Vein endothelial cell (primary cell): ENCODE results near the gene RBMX. TPM values are rescaled to one million over a fixed set of nuclear protein-coding genes. Genes with fewer than 3 reads are reported as not detected.

Source experiments
- small RNA-seq: library from RNA; depleted of rRNA; stranded (forward); fragments of <200 nt; gene quantifications from one replicate; pipeline ENCODE3, GENCODE V24; 2012
- total RNA-seq: library from RNA; depleted of rRNA; stranded (reverse); fragments of >200 nt; gene quantifications from 2 replicates; pipeline ENCODE4 v1.2.3, GENCODE V29; 2012

Gene RBMX
- 280 and 315 TPM in 2 replicates for total RNA-seq

DNA sequence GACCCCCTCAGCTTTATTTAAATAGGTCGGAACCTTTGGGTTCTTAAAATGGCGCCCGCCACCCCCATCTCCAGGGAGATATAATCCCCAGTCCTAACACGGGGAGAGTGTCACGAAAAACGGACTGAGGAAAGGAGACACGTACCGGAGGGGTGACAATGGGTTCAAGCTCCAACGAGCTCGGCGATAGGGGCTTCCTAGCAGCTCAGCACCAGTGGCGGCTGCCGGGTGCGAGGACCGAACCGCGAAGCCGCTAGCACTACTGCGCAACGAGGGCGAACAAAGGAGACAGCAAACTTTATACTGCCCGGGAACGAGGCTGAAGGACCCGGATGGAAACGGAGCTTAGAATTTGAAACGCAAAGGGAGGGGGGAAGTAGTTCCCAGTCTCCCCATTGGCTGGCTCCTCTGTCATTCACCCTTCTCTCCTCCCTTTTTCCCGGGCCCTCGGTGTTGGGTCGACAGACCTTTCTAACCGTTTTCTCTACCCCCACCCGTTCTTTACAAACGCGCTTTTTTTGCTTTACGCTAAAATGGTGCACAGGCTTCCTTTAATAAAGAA lies at the start of gene RBMX:
Gene RBMX (minus strand): TSS at position 274 of the 562 bp plus-strand sequence. CDS start 1,298 bp downstream, outside the sequence.

Small RNAs within 50 kb of the gene (small RNA-seq; reads per million reads assigned to genes)
- gene SNORD61: not detected

Other genes with a start within 250 kb of the RBMX start
- gene CD40LG, start 232.6 kb downstream of the RBMX start, total RNA-seq: not detected in 2 replicates
- 5.7 and 7.8 TPM in 2 replicates for gene ARHGEF6, start 99.8 kb downstream of the RBMX start, total RNA-seq
- not detected in 2 replicates for gene GPR101, start 153.3 kb upstream of the RBMX start, total RNA-seq